ENCODE results near the gene DMD. TPM values are rescaled to one million over a fixed set of nuclear protein-coding genes. Genes with fewer than 3 reads are reported as not detected.

DMD gene
- total and polyA plus RNA-seq, 2 of the 8 experiments (the other 6 are each of a cell fraction or from before 2014, with no cell fraction given): 4.8 to 7.4 TPM

- no peak for DNase-seq (ENCODE audit: low read depth in 1 of 2, low spot score in 2 of 2)
- Histone ChIP-seq H3K27me3 (replicated peaks in 1 of 4; ENCODE audit: control insufficient read depth in 3 of 4, extremely low read depth in 1 of 4, insufficient read depth in 3 of 4, low read length in 3 of 4) (no peaks in the 10 kb centered on the region), H3K36me3 (ENCODE audit: control insufficient read depth in 2 of 4, insufficient read depth in 4 of 4, low read length in 3 of 4) (no peaks in the 10 kb centered on the region), H2BK5ac (ENCODE audit: low read depth, low read length) (no peak overlapping the region), H3K4ac (replicated peaks; ENCODE audit: insufficient read length, low read depth, low read length) (no peak overlapping the region), H3K4me3 (ENCODE audit: extremely low read depth in 1 of 4, insufficient read depth in 2 of 4, low read depth in 3 of 4, low read length in 4 of 4) (no peak overlapping the region), H3K14ac (ENCODE audit: insufficient read length) (no peak overlapping the region), H3K79me1 (ENCODE audit: low read depth, low read length) (no peaks in the 10 kb centered on the region), H4K20me1 (replicated peaks in 1 of 2; ENCODE audit: control insufficient read depth in 1 of 2, insufficient read depth in 2 of 2, low read length in 2 of 2) (no peaks in the 10 kb centered on the region), H2BK15ac (ENCODE audit: low read length) (no peak overlapping the region), H4K91ac (replicated peaks; ENCODE audit: insufficient read length, low read length) (no peak overlapping the region), H3K27ac (ENCODE audit: low read depth, low read length) (no peak overlapping the region), H4K5ac (ENCODE audit: insufficient read length, low read depth, low read length) (no peak overlapping the region), H2AK5ac (ENCODE audit: low read depth, low read length) (no peak overlapping the region), H3K4me1 (replicated peaks in 1 of 4; ENCODE audit: control insufficient read depth in 3 of 4, insufficient read depth in 4 of 4, low read length in 3 of 4) (no peaks in the 10 kb centered on the region), H3K56ac (replicated peaks; ENCODE audit: insufficient read length, low read depth, low read length) (no peak overlapping the region), H4K8ac (ENCODE audit: extremely low read depth, insufficient read depth, low read length) (no peak overlapping the region), H3K4me2 (ENCODE audit: insufficient read depth in 1 of 2, low read depth in 2 of 2, low read length in 2 of 2) (no peak overlapping the region), H2AFZ (ENCODE audit: low read length) (no peak overlapping the region), H2BK20ac (ENCODE audit: low read length) (no peak overlapping the region), H3K9me3 (ENCODE audit: insufficient read depth in 2 of 2, low read depth in 1 of 2, low read length in 1 of 2) (no peaks in the 10 kb centered on the region), H2BK120ac (replicated peaks; ENCODE audit: low read depth, low read length) (no peak overlapping the region), H3K9ac (replicated peaks in 1 of 4; ENCODE audit: extremely low read depth in 1 of 4, low read depth in 3 of 4, low read length in 3 of 4) (no peak overlapping the region), H3K23me2 (ENCODE audit: low read depth, low read length) (no peaks in the 10 kb centered on the region), H3K23ac (ENCODE audit: insufficient read length) (no peak overlapping the region), H2BK12ac (ENCODE audit: low read depth, low read length) (no peak overlapping the region), H3K79me2 (ENCODE audit: control insufficient read depth in 1 of 2, insufficient read depth in 2 of 2, low read length in 2 of 2) (no peaks in the 10 kb centered on the region), H3K18ac (ENCODE audit: extremely low read depth, low read length) (no peak overlapping the region)
- WGBS, 2 experiments (ENCODE audit: extremely low coverage in 1 of 2, insufficient coverage in 1 of 2, insufficient read length in 1 of 2, insufficient replicate concordance in 2 of 2, low coverage in 1 of 2, low lambda C conversion rate in 2 of 2, missing lambda C conversion rate in 1 of 2): 97% methylated on average over 5 of the region's 5 CpGs; no CpG with 5 or more reads in 1 of the 2 experiments
- POLR2A ChIA-PET (ENCODE audit: partially characterized antibody): no interaction called here
- no peak for FAIRE-seq
- TF ChIP-seq SIRT6 (IDR thresholded peaks at IDR 0.05; ENCODE audit: low read length) (no peak), ASH2L (IDR thresholded peaks at IDR 0.05; ENCODE audit: low read length) (no peak), POU5F1 (IDR thresholded peaks at IDR 0.05; ENCODE audit: low read depth, low read length) (no peak), TCF12 (IDR thresholded peaks at IDR 0.05; ENCODE audit: low read depth, low read length) (no peak), NANOG (IDR thresholded peaks at IDR 0.05; ENCODE audit: insufficient read depth, low read depth, low read length, poor library complexity, severe bottlenecking) (no peak), CEBPB (IDR thresholded peaks at IDR 0.05; ENCODE audit: low read depth, low read length) (no peak), KDM4A (IDR thresholded peaks at IDR 0.05; ENCODE audit: low read depth, low read length, severe bottlenecking) (no peak), ZNF274 (IDR thresholded peaks at IDR 0.05; ENCODE audit: borderline replicate concordance, extremely low read depth, low read length) (no peak), HDAC2 (IDR thresholded peaks at IDR 0.05; ENCODE audit: borderline replicate concordance in 1 of 2, low read depth in 2 of 2, low read length in 2 of 2) (no peak), YY1 (IDR thresholded peaks at IDR 0.05; ENCODE audit: low read depth, low read length) (no peak), SIX5 (IDR thresholded peaks at IDR 0.05; ENCODE audit: low read depth, low read length) (no peak), SUZ12 (IDR thresholded peaks at IDR 0.05; ENCODE audit: low read length) (no peak), RFX5 (IDR thresholded peaks at IDR 0.05; ENCODE audit: borderline replicate concordance, low read depth, low read length) (no peak), EZH2 (IDR thresholded peaks at IDR 0.05; ENCODE audit: low read depth, low read length, severe bottlenecking) (no peak), CREB1 (IDR thresholded peaks at IDR 0.05) (no peak), CBX5 (IDR thresholded peaks at IDR 0.05; ENCODE audit: low read depth, low read length) (no peak)
- CTCF ChIA-PET (ENCODE audit: partially characterized antibody): no interaction called here
Observed at GRCh38 chrX:32893751-32894150, 317.6 kb downstream of the DMD start.

All from H1 (cell line).